Glomerular visceral epithelial cell (primary cell): ENCODE measurements around the gene CAPN14.

Experiments
- DNase-seq: peaks from one replicate; pipeline ENCODE4 v3.0.0-alpha.2; 2016; ENCODE audit errors: extremely low spot score

Gene CAPN14

GRCh38 chr2:31226266-31226665, 9.0 kb upstream of the CAPN14 start:
- DNase-seq = no peak

- DNase-seq = no peak
Observed at GRCh38 chr2:31223749-31224148, 6.4 kb upstream of the CAPN14 start.

GRCh38 chr2:31223026-31223425, 5.7 kb upstream of the CAPN14 start:
- DNase-seq = no peak

- no peak for DNase-seq
Observed at GRCh38 chr2:31222071-31222470, 4.8 kb upstream of the CAPN14 start.

GRCh38 chr2:31221544-31221943, 4.2 kb upstream of the CAPN14 start:
- no peak for DNase-seq

GRCh38 chr2:31219131-31219969, 2.0 kb upstream of the CAPN14 start:
- no peak for DNase-seq

GRCh38 chr2:31216734-31217133, 581 bp downstream of the CAPN14 start:
- DNase-seq = no peak

- DNase-seq = no peak
Observed at GRCh38 chr2:31214444-31214915, 2.8 kb downstream of the CAPN14 start.

- DNase-seq = no peak
Observed at GRCh38 chr2:31213601-31214443, 3.5 kb downstream of the CAPN14 start.

- DNase-seq = no peak
Observed at GRCh38 chr2:31212659-31213600, 4.4 kb downstream of the CAPN14 start.

- no peak for DNase-seq
Observed at GRCh38 chr2:31208240-31208639, 9.1 kb downstream of the CAPN14 start.

- no peak for DNase-seq
Observed at GRCh38 chr2:31207790-31208189, 9.5 kb downstream of the CAPN14 start.

GRCh38 chr2:31205613-31206012, 11.7 kb downstream of the CAPN14 start:
- no peak for DNase-seq

GRCh38 chr2:31205186-31205585, 12.1 kb downstream of the CAPN14 start:
- no peak for DNase-seq

- DNase-seq = no peak
Observed at GRCh38 chr2:31204783-31205182, 12.5 kb downstream of the CAPN14 start.

- DNase-seq = no peak
Observed at GRCh38 chr2:31203916-31204315, 13.4 kb downstream of the CAPN14 start.

- no peak for DNase-seq
Observed at GRCh38 chr2:31202833-31203232, 14.5 kb downstream of the CAPN14 start.

- no peak for DNase-seq
Observed at GRCh38 chr2:31202041-31202440, 15.3 kb downstream of the CAPN14 start.

GRCh38 chr2:31200972-31201371, 16.3 kb downstream of the CAPN14 start:
- no peak for DNase-seq

GRCh38 chr2:31199206-31199605, 18.1 kb downstream of the CAPN14 start:
- no peak for DNase-seq

GRCh38 chr2:31197669-31198068, 19.6 kb downstream of the CAPN14 start:
- no peak for DNase-seq

- no peak for DNase-seq
Observed at GRCh38 chr2:31197166-31197565, 20.1 kb downstream of the CAPN14 start.
